ACC112 (cell line): ENCODE data around the gene ZBTB7C.

Experiments used
- H2AFZ ChIP-seq: fragments of 200-600 bp; sonication (generic); one replicate; pipeline ENCODE4 v1.6.0; 2017; ENCODE audit warnings: antibody characterized with exemption, low read length; ENCODE audit not compliant: unreplicated experiment
- H3K27ac ChIP-seq: fragments of 200-600 bp; sonication (generic); 2 replicates; pipeline ENCODE4 v1.5.1; 2014; ENCODE audit warnings: low read depth, mild to moderate bottlenecking, antibody characterized with exemption, low read length, moderate library complexity
- H3K27me3 ChIP-seq: fragments of 200-600 bp; sonication (generic); 2 replicates; pipeline ENCODE4 v1.6.1; 2014; ENCODE audit warnings: mild to moderate bottlenecking, antibody characterized with exemption, low read length, moderate library complexity, mixed read lengths; ENCODE audit not compliant: insufficient read depth
- H3K36me3 ChIP-seq: fragments of 200-600 bp; sonication (generic); 2 replicates; pipeline ENCODE4 v1.6.1; 2016; ENCODE audit warnings: mild to moderate bottlenecking, antibody characterized with exemption, low read length, moderate library complexity, mixed read lengths; ENCODE audit not compliant: insufficient read depth
- H3K4me1 ChIP-seq: fragments of 200-600 bp; sonication (generic); one replicate; pipeline ENCODE4 v1.6.1; 2016; ENCODE audit warnings: low read length, mixed read lengths; ENCODE audit not compliant: insufficient read depth, unreplicated experiment, control insufficient read depth
- H3K4me3 ChIP-seq: fragments of 200-600 bp; sonication (generic); 2 replicates; pipeline ENCODE4 v1.5.1; 2014; ENCODE audit warnings: mild to moderate bottlenecking, low read depth, low read length
- H3K79me2 ChIP-seq: fragments of 200-600 bp; sonication (generic); one replicate; pipeline ENCODE4 v1.6.0; 2016; ENCODE audit warnings: low read length; ENCODE audit not compliant: control insufficient read depth, unreplicated experiment, insufficient read depth

The ZBTB7C gene

GRCh38 chr18:48190994-48191393 lies 218.2 kb downstream of the ZBTB7C start:
- H2AFZ ChIP-seq = no peak overlapping the region
- no peaks in the 10 kb centered on the region for H3K4me1 ChIP-seq
- H3K36me3 ChIP-seq = no peaks in the 10 kb centered on the region

GRCh38 chr18:48188609-48189008 lies 220.6 kb downstream of the ZBTB7C start:
- H2AFZ ChIP-seq = no peak overlapping the region
- H3K79me2 ChIP-seq = no peaks in the 10 kb centered on the region
- no peaks in the 10 kb centered on the region for H3K36me3 ChIP-seq
- no peak overlapping the region for H3K4me3 ChIP-seq
- no peaks in the 10 kb centered on the region for H3K4me1 ChIP-seq
- no peak overlapping the region for H3K27ac ChIP-seq
- H3K27me3 ChIP-seq = peaks cover 61% of the 10 kb centered on the region

More at GRCh38 chr18:48190994-48191393, 218.2 kb downstream of the ZBTB7C start:
- Histone ChIP-seq H3K79me2 (no peaks in the 10 kb centered on the region), H3K27me3 (peaks cover 44% of the 10 kb centered on the region), H3K4me3 (no peak overlapping the region), H3K27ac (no peak overlapping the region)

DNA sequence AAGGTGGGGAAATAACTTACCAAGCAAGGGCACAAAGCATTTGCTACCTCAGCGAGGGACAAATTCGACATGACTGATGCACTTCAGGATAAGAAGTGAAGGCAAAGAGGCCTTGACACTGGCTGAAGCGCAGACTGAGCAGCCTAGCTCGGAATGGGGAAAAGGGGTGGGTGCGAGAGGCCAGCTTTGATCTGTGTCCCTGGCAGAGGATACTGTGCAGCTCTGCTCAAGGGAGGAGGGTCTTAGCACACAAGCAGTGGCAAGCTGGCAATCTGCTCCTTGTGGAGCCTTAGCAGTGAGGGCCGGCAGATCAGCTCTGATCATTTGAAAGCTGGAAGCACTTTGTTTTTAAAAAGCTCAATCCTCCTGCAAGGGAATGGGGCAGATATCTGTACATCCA lies 222.3 kb downstream of the ZBTB7C start:
- Histone ChIP-seq H3K27ac (no peak overlapping the region), H3K36me3 (no peaks in the 10 kb centered on the region), H3K27me3 (peaks cover 62% of the 10 kb centered on the region), H3K79me2 (no peaks in the 10 kb centered on the region), H3K4me1 (no peaks in the 10 kb centered on the region), H3K4me3 (no peak overlapping the region), H2AFZ (no peak overlapping the region)

DNA sequence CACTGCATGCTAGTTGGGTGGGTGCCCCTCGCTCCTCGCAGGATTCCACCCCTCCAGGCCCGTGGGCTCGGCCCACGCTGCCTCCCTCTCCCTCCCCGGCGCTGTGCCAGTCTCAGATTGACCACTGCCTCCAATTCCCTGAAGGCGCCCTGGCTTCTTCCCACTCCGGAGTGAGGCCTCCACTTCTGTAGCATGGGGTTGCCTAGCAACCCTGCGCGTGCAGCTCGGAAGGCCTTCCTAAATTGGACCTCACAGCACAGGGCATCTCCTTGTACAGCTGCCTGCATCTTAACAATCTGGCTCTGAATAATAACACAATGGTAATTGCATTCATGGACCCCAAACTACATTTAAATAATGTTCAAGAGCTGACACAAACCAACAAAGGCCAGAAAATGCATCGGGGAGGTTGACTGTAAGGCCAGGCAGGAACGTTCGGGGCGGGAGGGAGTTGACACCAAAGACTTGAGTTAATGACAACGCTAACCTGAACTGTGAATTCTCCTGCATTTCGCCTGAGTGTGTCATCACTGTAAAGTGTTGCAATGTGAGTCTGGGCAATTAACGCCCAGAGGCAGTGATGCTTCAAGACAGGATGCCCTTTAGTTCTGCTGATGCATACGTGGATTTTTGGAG lies 222.9 kb downstream of the ZBTB7C start:
- Histone ChIP-seq H3K27ac (no peak overlapping the region), H3K27me3 (peaks cover 67% of the 10 kb centered on the region), H3K4me3 (no peak overlapping the region), H3K4me1 (no peaks in the 10 kb centered on the region), H3K79me2 (no peaks in the 10 kb centered on the region), H2AFZ (no peak overlapping the region), H3K36me3 (no peaks in the 10 kb centered on the region)

- no peaks in the 10 kb centered on the region for H3K4me1 ChIP-seq
- no peak overlapping the region for H3K4me3 ChIP-seq
- H3K36me3 ChIP-seq = no peaks in the 10 kb centered on the region
- H3K79me2 ChIP-seq = no peaks in the 10 kb centered on the region
- no peak overlapping the region for H2AFZ ChIP-seq
- peaks cover 80% of the 10 kb centered on the region for H3K27me3 ChIP-seq
- H3K27ac ChIP-seq = no peak overlapping the region
Observed at GRCh38 chr18:48184118-48184517, 225.1 kb downstream of the ZBTB7C start.

GRCh38 chr18:48183613-48184012 lies 225.6 kb downstream of the ZBTB7C start:
- H3K4me3 ChIP-seq = no peak overlapping the region
- peaks cover 79% of the 10 kb centered on the region for H3K27me3 ChIP-seq
- no peak overlapping the region for H3K27ac ChIP-seq
- H3K4me1 ChIP-seq = no peaks in the 10 kb centered on the region
- no peaks in the 10 kb centered on the region for H3K36me3 ChIP-seq
- no peak overlapping the region for H2AFZ ChIP-seq
- H3K79me2 ChIP-seq = no peaks in the 10 kb centered on the region

GRCh38 chr18:48182779-48183178 lies 226.4 kb downstream of the ZBTB7C start:
- no peaks in the 10 kb centered on the region for H3K79me2 ChIP-seq
- no peak overlapping the region for H3K27ac ChIP-seq
- no peak overlapping the region for H2AFZ ChIP-seq
- H3K27me3 ChIP-seq = peaks cover 74% of the 10 kb centered on the region
- no peak overlapping the region for H3K4me3 ChIP-seq
- no peaks in the 10 kb centered on the region for H3K36me3 ChIP-seq
- no peaks in the 10 kb centered on the region for H3K4me1 ChIP-seq

DNA sequence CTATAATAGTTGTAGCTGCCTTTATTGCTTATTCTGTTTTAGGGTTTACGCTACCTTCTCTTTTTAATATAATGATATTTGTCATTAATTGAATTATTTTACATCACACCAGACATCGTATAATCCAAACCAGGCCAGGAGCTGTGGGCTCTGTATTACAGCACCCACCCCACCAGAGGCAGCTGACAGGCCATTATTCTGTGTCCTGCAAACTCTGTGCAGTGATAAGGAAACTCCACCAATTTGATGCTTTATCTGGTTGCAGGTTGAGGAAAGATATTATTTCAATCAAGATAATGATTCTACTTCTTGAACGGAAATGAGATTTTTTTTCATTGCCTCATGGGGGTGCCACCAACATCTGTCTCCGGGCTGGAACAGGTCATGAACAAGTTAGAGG lies 227.3 kb downstream of the ZBTB7C start:
- Histone ChIP-seq H3K4me1 (no peaks in the 10 kb centered on the region), H3K79me2 (no peaks in the 10 kb centered on the region), H3K27ac (no peak overlapping the region), H3K4me3 (no peak overlapping the region), H3K27me3 (peaks cover 71% of the 10 kb centered on the region), H3K36me3 (no peaks in the 10 kb centered on the region), H2AFZ (no peak overlapping the region)

DNA sequence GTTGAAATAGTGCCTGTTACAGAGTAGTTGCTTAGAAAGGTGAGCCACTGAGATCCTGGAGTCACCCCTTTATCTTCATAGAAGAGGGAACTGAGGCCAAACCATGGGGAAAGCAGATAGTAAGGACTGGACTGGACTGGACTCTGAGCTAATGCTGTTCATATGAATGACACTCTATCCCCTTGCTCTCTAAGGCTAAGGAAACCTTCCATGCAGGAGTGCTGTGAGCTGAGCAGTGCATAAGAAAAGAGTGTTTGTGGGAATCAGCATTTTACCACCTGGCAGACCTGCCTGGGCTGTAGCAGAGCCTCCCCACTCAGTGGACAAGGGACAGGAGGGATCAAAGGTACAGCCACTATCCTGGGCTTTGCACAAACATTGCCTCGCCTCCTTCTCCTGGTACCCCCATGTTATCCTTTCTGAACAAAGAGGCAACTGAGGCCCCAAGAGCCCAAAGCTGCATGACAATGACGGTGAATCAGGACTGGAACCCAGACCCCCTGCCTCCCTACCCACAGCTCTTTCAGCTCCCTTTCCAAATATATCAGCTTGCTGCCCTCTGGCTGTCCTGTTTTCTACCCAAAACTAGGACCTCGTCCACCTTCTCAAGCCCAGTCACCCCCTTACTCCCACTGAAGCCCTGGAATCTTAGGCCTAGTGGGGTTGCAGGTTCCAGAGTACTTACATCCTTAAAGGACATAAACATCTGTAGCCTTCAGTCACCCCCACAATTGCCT lies 227.9 kb downstream of the ZBTB7C start:
- no peaks in the 10 kb centered on the region for H3K79me2 ChIP-seq
- no peaks in the 10 kb centered on the region for H3K4me1 ChIP-seq
- H3K4me3 ChIP-seq = no peak overlapping the region
- no peak overlapping the region for H3K27ac ChIP-seq
- peaks cover 65% of the 10 kb centered on the region for H3K27me3 ChIP-seq
- no peak overlapping the region for H2AFZ ChIP-seq
- H3K36me3 ChIP-seq = no peaks in the 10 kb centered on the region

DNA sequence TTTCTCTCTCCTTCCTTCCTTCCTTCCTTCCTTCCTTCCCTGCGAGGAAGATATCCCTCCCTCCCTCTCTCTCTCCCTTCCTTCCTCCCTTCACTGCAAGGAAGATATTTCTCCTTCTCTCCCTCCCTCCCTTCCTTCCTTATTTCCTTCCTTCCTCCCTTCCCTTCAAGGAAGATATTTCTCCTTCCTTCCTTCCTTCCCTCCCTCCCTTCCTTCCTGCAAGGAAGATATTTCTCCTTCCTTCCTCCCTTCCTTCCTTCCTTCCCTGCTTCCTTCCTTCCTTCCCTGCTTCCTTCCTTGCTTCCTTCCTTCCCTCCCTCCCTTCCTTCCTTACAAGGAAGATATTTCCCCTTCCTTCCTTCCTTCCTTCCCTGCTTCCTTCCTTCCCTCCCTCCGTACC lies 229.5 kb downstream of the ZBTB7C start:
- Histone ChIP-seq H3K27ac (no peak overlapping the region), H3K79me2 (no peaks in the 10 kb centered on the region), H3K36me3 (no peaks in the 10 kb centered on the region), H2AFZ (no peak overlapping the region), H3K4me1 (no peaks in the 10 kb centered on the region), H3K4me3 (no peak overlapping the region), H3K27me3 (peaks cover 63% of the 10 kb centered on the region)

DNA sequence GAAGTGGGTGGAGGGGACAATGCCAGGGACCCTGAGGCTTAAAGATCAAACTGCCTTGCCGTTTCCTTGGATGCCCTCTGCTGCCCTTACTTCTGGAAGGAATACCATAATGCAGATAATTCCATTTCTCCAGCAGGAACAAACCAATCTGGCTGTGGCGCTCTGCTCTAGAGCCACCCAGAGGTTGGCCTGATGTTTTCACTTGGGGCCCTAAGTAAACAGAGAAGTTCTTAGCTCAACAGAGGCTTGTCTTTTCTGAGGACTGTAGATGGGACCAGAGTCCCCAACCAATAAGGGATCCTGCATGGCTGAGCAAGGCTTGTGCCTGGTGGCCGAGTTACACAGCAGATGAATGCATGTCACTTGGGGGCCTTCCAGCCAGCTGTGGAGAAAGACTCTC lies 230.2 kb downstream of the ZBTB7C start:
- Histone ChIP-seq H3K4me3 (no peak overlapping the region), H3K27ac (no peak overlapping the region), H3K79me2 (no peaks in the 10 kb centered on the region), H3K36me3 (no peaks in the 10 kb centered on the region), H2AFZ (no peak overlapping the region), H3K4me1 (no peaks in the 10 kb centered on the region), H3K27me3 (peaks cover 66% of the 10 kb centered on the region)
